HCEC 1CT (cell line): ENCODE data around the gene PSG6.
"Not testable (repeated sequence)": the region's sequence is repeated elsewhere in the genome, so short reads cannot be mapped to it uniquely, and the experiment has no call there.

ENCODE experiments used
- DNase-seq: peaks from one replicate; pipeline ENCODE4 v3.0.0-alpha.2; 2017

Gene PSG6

DNA sequence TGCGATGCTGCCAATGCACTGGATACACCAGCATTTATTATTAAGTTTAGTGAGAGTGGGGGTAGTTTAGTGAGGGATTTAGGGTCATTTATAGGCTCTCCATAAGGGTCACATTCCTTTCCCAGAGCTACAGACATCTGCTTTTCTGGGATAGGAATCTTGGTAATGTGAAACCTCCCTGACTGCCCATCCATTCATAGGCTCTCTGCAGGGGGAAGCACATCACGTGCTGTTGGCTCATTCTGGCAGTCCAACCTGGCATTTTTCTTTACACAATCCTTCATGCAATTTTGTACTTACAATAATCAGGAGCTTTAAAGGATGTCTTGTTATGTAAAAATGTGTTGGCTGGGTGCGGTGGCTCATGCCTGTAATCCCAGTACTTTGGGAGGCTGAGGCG is 17.1 kb downstream of the PSG6 start:
- peak; percentile 25 for DNase-seq

- not testable (repeated sequence) for DNase-seq
Measured at GRCh38 chr19:42899674-42900073, 18.0 kb downstream of the PSG6 start.

GRCh38 chr19:42899110-42899509 is 18.6 kb downstream of the PSG6 start:
- DNase-seq, result not testable (repeated sequence)

DNA sequence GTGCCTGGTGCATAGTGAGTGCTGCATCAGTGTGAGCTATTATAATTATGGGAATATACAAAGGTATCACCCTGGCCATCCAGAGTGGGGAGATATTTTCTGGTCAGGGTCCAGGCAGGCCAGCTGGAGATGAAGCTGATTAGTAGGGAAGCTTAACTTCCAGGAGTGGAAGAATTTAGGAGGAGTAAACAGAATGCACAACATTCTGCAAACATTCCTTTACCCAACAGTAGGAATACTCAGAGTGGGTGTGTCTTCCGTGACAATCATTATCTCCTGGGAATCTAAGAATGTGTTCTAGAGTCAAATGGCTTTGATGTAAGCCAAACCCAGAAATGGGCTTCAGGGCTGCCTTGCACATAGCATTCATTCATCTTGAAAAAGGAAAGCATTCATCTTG is 19.0 kb downstream of the PSG6 start:
- DNase-seq, result not testable (repeated sequence)

- not testable (repeated sequence) for DNase-seq
Measured at GRCh38 chr19:42897729-42898128, 20.0 kb downstream of the PSG6 start.

- not testable (repeated sequence) for DNase-seq
Measured at GRCh38 chr19:42890446-42890845, 27.2 kb downstream of the PSG6 start.

DNA sequence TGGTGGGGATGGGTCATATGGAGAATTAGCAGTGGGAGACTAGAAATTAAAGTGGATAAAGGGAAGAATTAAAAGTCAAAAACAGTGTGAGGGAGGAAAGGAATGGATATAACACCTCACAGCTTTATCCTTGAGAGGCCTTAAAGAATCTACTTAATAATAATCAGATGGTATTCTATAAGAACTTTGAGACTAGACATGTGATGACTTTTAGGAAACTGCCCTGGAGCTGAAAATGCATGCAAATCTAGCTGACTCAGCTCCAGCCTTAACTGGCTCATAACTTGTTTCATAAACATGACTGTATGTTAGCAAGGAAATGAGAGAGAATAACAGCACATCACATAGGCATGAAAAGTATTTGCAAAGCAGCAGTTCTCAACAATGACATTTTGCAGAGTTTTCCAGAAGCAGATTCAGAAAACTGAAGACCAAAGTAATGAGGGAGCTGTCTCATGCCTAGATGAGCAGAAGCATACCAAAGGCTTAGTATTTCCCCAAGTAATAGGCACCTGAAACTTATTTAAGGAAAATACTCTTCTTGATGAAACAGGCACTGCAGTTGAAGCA is 29.7 kb downstream of the PSG6 start:
- not testable (repeated sequence) for DNase-seq

DNA sequence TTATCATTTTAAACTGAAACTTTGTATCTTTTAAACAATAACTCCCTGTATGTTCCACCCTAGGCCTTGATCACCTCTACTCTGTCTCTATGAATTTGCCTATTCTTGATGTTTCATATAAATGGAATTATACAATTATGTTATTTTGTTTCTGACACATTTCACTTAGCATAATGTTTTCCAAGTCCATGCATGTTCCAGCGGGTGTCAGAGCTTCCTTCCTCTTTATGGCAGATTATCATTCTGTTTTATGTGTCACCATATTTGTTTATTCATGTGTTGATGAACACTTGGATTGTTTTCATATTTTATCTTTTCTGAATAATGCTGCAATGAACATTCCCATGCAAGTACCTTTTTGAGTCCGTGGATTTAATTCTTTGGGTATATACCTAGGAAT is 35.0 kb downstream of the PSG6 start:
- not testable (repeated sequence) for DNase-seq

- DNase-seq, result not testable (repeated sequence)
Measured at GRCh38 chr19:42882010-42882409, 35.7 kb downstream of the PSG6 start.

DNA sequence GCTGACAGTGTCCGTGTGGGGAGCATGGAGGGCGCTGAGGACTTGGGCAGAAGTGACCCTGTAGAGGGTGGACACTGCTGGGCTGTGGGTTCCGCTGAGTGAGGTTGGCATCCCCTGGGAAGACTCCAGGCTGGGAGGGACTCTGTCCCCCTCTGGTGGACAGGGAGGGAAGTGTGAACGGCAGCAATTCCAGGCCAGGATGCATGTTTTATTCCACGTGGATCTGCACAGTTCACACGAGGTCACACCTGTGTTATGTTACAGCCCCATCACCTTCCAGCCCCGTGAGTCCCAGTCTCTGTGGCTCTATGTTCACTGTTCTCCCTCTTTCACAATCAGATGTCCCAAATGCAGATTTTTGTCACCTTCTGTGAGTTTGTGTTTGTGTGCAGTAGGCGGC is 36.4 kb downstream of the PSG6 start:
- not testable (repeated sequence) for DNase-seq

DNA sequence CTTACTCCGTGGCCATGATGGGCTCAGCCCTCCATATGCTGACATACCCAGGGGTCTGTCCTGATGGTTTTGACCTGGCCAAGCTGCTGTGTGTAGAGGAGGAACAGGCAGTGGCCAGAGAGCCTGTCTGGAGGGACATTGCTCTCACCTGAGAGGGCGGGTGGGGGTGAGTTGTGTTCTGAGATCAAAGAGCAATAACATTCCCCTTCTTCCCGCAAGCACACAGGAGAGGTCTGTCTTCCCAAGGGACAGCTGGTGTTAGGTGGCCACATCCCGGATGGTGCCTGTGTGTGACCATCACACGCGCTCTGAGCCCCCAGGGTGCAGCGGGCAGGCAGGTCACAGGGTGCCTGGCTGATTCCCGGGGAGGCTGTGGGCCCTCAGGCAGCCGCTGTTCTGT is 37.1 kb downstream of the PSG6 start:
- not testable (repeated sequence) for DNase-seq

DNA sequence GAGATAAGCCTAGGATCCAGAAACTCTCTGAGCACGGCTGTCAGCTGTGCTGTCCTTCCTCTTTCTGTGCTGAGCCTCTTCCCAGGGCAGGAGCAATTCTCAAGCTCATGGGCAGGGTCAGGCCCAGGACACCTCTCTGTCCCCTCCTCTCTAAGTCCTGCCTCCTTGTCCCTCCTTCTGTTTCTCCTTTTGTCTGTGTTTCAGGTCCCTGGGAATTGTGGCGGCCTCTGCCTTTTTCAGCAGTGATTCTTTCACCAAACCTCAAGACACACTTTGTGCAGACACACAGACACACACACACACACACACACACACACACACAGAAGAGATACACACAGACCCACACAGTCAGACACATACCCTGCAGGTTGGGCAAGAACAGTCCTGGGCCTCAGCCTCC is 38.1 kb downstream of the PSG6 start, which contains the start of gene PSG1:
TSS of gene PSG1 (minus strand) at position 101 of the 400 bp plus-strand sequence. CDS start 132 bp downstream, outside the sequence.
- DNase-seq, result no peak

- peak; percentile 55 for DNase-seq
Measured at GRCh38 chr19:42876596-42876995, 41.1 kb downstream of the PSG6 start.

- peak; percentile 15 for DNase-seq
Measured at GRCh38 chr19:42875881-42876280, 41.8 kb downstream of the PSG6 start.

- peak; percentile 70 for DNase-seq
Measured at GRCh38 chr19:42874901-42875813, 42.5 kb downstream of the PSG6 start.

- not testable (repeated sequence) for DNase-seq
Measured at GRCh38 chr19:42874136-42874535, 43.6 kb downstream of the PSG6 start.

DNA sequence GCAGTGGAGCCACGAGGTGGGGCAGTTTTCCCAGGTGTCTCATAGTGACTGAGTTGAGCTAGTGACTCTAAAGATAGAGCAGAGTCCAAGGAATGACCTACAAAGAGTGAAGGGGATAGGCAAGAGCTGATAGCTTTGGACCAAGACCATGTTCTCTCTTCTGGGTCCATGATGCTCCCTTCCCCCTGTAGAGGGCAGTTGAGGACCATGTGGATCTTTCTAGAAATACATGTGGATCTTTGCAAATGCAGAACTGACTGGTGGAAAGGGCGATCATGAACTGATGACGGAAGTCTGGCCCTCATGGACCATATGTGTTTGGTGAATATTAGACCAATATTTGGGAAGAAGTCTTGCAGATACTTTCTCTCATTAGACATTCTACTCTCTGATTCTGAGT is 45.1 kb downstream of the PSG6 start:
- no peak for DNase-seq

GRCh38 chr19:42857544-42857867 is 60.2 kb downstream of the PSG6 start:
- no peak for DNase-seq

- DNase-seq, result not testable (repeated sequence)
Measured at GRCh38 chr19:42856866-42857543, 60.7 kb downstream of the PSG6 start.

GRCh38 chr19:42854745-42855144 is 62.9 kb downstream of the PSG6 start:
- DNase-seq, result not testable (repeated sequence)

GRCh38 chr19:42853231-42853630 is 64.5 kb downstream of the PSG6 start:
- not testable (repeated sequence) for DNase-seq

DNA sequence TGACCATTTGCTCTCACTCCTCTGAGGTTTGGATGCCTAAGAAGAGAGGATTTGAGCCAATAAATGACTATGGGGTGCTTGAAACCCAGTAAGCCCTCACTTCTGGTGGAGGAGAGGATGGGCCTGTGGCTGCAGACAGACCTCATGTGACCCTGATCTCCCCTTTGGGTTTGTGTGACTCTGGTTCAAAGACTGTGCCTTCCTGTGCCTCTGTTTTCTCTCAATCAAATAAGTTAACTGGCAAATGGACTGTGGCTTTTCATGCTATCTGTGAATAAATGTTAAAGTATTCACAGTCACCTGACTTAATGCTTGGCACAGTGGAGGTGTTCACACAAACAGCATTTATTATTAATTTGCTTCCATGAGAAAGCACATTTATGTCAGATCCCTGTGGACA is 64.9 kb downstream of the PSG6 start:
- peak; percentile 11 for DNase-seq
